Measurements from ENCODE around the gene L3MBTL3.

Gene L3MBTL3

GRCh38 chr6:130076512-130076911 lies 58.1 kb downstream of the L3MBTL3 start:
- in situ Hi-C loops (cut with MboI; ENCODE audit: low pct_unique_long_range_greater_than_20kb, low sequenced_read_pairs, unreplicated experiment) = no loop called here
- peak; percentile 32 for TF ChIP-seq CTCF (IDR thresholded peaks at IDR 0.05; ENCODE audit: extremely low read depth, insufficient read depth, missing control alignments)
- no peak for DNase-seq (ENCODE audit: low spot score)

DNA sequence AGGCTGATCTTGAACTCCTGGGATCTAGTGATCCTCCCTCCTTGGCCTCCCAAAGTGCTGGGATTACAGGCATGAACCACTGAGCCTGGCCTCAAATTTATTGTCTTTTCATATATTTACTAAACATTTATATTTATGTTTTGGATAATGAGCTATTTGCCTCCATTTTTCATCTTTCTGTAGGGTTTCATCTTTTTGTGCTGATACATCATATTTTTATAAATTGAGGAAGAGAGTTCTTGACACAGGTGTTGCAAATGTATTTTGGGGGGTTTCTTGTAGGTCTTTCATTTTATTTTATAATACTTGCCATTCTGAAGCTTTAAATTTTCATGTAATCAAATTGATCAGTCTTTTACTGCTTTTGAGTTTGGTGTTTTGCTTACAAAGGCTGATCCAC lies 72.4 kb downstream of the L3MBTL3 start:
- DNase-seq (ENCODE audit: low spot score) = no peak
- no peak for TF ChIP-seq CTCF (IDR thresholded peaks at IDR 0.05; ENCODE audit: extremely low read depth, insufficient read depth, missing control alignments)
- in situ Hi-C loops (cut with MboI; ENCODE audit: low pct_unique_long_range_greater_than_20kb, low sequenced_read_pairs, unreplicated experiment) = no loop called here

DNA sequence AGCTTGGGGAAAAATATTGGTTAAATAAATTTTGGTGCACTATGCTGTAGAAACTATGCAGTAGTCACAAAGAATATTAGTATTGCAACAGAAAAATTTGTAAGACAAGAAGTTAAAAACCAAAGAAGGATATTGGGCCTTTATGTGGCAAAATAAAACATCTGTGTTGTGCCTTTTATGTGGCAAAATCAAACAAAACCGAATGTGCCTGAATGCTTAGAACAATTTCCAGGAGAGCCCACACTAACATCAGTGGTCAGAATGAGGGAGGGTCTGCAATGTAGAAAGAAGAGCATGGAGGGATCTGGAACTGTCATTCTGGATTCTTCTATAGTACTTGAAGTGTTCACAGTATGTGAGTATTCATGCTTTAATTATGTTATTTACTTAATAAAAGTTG lies 75.2 kb downstream of the L3MBTL3 start:
- no peak for TF ChIP-seq CTCF (IDR thresholded peaks at IDR 0.05; ENCODE audit: extremely low read depth, insufficient read depth, missing control alignments)
- DNase-seq (ENCODE audit: low spot score) = no peak
- in situ Hi-C loops (cut with MboI; ENCODE audit: low pct_unique_long_range_greater_than_20kb, low sequenced_read_pairs, unreplicated experiment) = no loop called here

DNA sequence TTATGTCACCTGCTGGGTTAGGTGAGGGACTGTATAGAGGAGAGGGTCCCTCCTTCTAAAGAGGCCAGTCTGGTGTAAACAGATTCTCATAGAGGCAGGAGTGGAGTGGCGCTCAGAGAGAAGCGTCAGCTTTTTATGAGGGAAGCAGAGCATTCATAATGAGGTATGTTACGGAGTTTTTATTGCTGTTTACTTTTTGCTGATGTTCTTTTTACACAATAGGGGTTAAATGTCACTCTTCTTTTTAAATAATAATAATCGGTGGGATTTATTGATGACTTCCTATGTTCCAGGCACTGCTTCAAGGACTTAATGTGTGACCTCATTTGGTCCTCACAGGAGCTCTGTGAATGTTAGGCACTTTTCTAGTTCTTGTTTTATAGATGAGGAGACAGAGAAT lies 79.9 kb downstream of the L3MBTL3 start:
- TF ChIP-seq CTCF (IDR thresholded peaks at IDR 0.05; ENCODE audit: extremely low read depth, insufficient read depth, missing control alignments) = no peak
- in situ Hi-C loops (cut with MboI; ENCODE audit: low pct_unique_long_range_greater_than_20kb, low sequenced_read_pairs, unreplicated experiment) = no loop called here
- DNase-seq (ENCODE audit: low spot score) = no peak

DNA sequence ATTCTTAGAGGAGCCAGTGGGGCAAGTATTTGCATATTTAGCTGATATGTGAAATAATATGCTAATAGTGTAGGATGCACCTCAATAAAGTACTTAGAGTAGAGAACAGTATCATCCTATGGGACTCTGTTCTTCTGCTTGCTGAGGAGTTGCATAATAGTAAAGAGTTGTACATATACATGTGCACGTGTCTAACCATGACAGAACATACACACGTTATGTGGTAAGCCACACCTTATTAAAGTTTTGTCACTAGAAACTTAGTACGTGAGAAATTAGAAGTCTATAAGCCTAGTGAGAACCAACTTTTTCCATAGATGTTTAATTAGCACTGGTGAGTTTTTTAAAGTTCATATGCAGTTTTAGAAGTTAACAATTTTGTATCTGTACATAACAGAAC lies 80.7 kb downstream of the L3MBTL3 start:
- DNase-seq (ENCODE audit: low spot score) = no peak
- in situ Hi-C loops (cut with MboI; ENCODE audit: low pct_unique_long_range_greater_than_20kb, low sequenced_read_pairs, unreplicated experiment) = no loop called here
- TF ChIP-seq CTCF (IDR thresholded peaks at IDR 0.05; ENCODE audit: extremely low read depth, insufficient read depth, missing control alignments) = no peak

DNA sequence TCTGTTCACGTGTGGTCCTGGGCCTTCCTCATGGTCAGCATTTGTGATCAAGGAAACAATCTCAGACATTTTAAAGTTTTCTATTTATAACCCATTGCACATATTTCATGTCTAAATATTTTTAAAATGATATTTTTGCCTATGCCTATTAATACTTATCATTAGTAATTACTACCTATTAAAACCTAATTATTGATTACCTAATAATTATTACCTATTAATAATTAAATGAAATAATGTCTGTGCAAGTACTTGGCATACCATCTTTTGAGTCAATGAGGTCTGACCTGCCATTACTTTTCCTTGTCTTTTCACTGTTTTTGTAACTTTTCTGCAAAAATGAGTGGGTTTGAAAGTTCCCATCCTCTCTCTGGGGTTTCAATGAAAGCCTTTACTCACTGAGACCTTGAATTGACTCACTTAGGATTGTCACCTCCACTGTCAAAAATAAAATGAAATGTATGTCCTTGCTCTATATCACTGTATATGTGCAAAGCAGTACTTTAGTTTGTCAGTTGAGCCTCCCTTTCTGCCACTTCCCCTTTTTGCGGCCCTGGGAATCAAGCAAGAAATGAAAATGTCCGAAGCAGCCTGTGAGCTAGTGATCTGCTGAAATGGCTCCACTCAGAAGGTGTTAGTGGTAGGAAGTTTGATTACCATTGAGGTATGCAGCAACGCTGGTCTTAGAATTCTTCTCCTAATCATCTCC lies 87.8 kb downstream of the L3MBTL3 start:
- in situ Hi-C loops (cut with MboI; ENCODE audit: low pct_unique_long_range_greater_than_20kb, low sequenced_read_pairs, unreplicated experiment) = no loop called here
- DNase-seq (ENCODE audit: low spot score) = no peak
- TF ChIP-seq CTCF (IDR thresholded peaks at IDR 0.05; ENCODE audit: extremely low read depth, insufficient read depth, missing control alignments) = no peak
